DOHH2 (cell line): Measurements from ENCODE around the gene PPP6C.

Experiments
- H3F3A ChIP-seq: fragments of 200-600 bp; sonication (generic), shearing (Covaris generic); 2 replicates; pipeline ENCODE4 v1.6.0; 2016; ENCODE audit warnings: antibody characterized with exemption, mild to moderate bottlenecking; ENCODE audit not compliant: control insufficient read depth, insufficient read depth
- H3K27ac ChIP-seq: fragments of 200-600 bp; sonication (generic); 2 replicates; pipeline ENCODE4 v1.5.1; 2014; ENCODE audit warnings: low read depth, mild to moderate bottlenecking, low read length, moderate library complexity
- H3K27me3 ChIP-seq: fragments of 200-600 bp; sonication (generic); 2 replicates; pipeline ENCODE4 v1.6.1; 2014; ENCODE audit warnings: mild to moderate bottlenecking, low read length, mixed read lengths; ENCODE audit not compliant: control insufficient read depth
- H3K36me3 ChIP-seq: fragments of 200-600 bp; sonication (generic); 2 replicates; pipeline ENCODE4 v1.6.1; 2014; ENCODE audit warnings: mild to moderate bottlenecking, low read length, moderate library complexity, mixed read lengths; ENCODE audit not compliant: control insufficient read depth
- H3K4me1 ChIP-seq: fragments of 200-600 bp; sonication (generic); 2 replicates; pipeline ENCODE4 v1.6.1; 2014; ENCODE audit warnings: mild to moderate bottlenecking, low read length, mixed read lengths; ENCODE audit not compliant: control insufficient read depth
- H3K4me2 ChIP-seq: fragments of 200-600 bp; sonication (generic); 2 replicates; pipeline ENCODE4 v1.6.0; 2014; ENCODE audit warnings: mild to moderate bottlenecking, low read length, moderate library complexity
- H3K4me3 ChIP-seq: fragments of 200-600 bp; sonication (generic); 2 replicates; pipeline ENCODE4 v1.5.1; 2014; ENCODE audit warnings: mild to moderate bottlenecking, low read length, mixed read lengths
- H3K79me2 ChIP-seq: fragments of 200-600 bp; sonication (generic); 2 replicates; pipeline ENCODE4 v1.6.1; 2014; ENCODE audit warnings: mild to moderate bottlenecking, low read length, mixed read lengths; ENCODE audit not compliant: control insufficient read depth
- H3K9me2 ChIP-seq: fragments of 200-600 bp; sonication (generic); replicated peaks from 2 replicates; pipeline ENCODE4 v1.6.1; 2014; ENCODE audit warnings: mild to moderate bottlenecking, low read length, mixed read lengths; ENCODE audit not compliant: control insufficient read depth
- H3K9me3 ChIP-seq: fragments of 200-600 bp; sonication (generic); 2 replicates; pipeline ENCODE4 v1.6.1; 2014; ENCODE audit warnings: antibody characterized with exemption, low read length, mixed read lengths; ENCODE audit not compliant: control insufficient read depth, insufficient read depth
- H4K20me1 ChIP-seq: fragments of 200-600 bp; sonication (generic); 2 replicates; pipeline ENCODE4 v1.6.0; 2014; ENCODE audit warnings: low read depth, mild to moderate bottlenecking, antibody characterized with exemption, low read length, moderate library complexity; ENCODE audit not compliant: control insufficient read depth, insufficient read depth
- CTCF ChIP-seq: fragments of 200-600 bp; sonication (generic); IDR thresholded peaks from one replicate; pipeline ENCODE4 v1.5.1; 2014; ENCODE audit warnings: antibody characterized with exemption, mild to moderate bottlenecking, low read depth, low read length; ENCODE audit not compliant: poor library complexity, severe bottlenecking
- EZH2phosphoT487 ChIP-seq: fragments of 200-600 bp; sonication (generic); IDR thresholded peaks from 2 replicates; pipeline ENCODE4 v1.6.1; 2017; ENCODE audit warnings: borderline replicate concordance, mild to moderate bottlenecking, antibody characterized with exemption, low read length, moderate library complexity, mixed read lengths

The PPP6C gene

GRCh38 chr9:125160750-125161149 is 28.9 kb downstream of the PPP6C start:
- no peaks in the 10 kb centered on the region for H3K4me1 ChIP-seq
- no peak overlapping the region for H3K27ac ChIP-seq
- no peak overlapping the region for H3K4me2 ChIP-seq
- H3K27me3 ChIP-seq, result no peaks in the 10 kb centered on the region
- H3K4me3 ChIP-seq, result no peak overlapping the region
- no peaks in the 10 kb centered on the region for H3K9me3 ChIP-seq
- no peak for TF ChIP-seq EZH2phosphoT487
- TF ChIP-seq CTCF, result no peak
- H3F3A ChIP-seq, result no peaks in the 10 kb centered on the region
- peaks cover 17% of the 10 kb centered on the region for H3K36me3 ChIP-seq
- H4K20me1 ChIP-seq, result no peaks in the 10 kb centered on the region
- no peaks in the 10 kb centered on the region for H3K9me2 ChIP-seq
- peaks cover 16% of the 10 kb centered on the region for H3K79me2 ChIP-seq

GRCh38 chr9:125156551-125156950 is 33.1 kb downstream of the PPP6C start:
- Histone ChIP-seq H3F3A (no peaks in the 10 kb centered on the region), H3K4me2 (no peak overlapping the region), H3K4me1 (no peaks in the 10 kb centered on the region), H4K20me1 (no peaks in the 10 kb centered on the region), H3K9me2 (no peaks in the 10 kb centered on the region), H3K4me3 (no peak overlapping the region), H3K9me3 (no peaks in the 10 kb centered on the region), H3K79me2 (peaks cover 9% of the 10 kb centered on the region), H3K36me3 (peaks cover 48% of the 10 kb centered on the region), H3K27me3 (no peaks in the 10 kb centered on the region), H3K27ac (no peak overlapping the region)
- TF ChIP-seq EZH2phosphoT487 (no peak), CTCF (no peak)

- Histone ChIP-seq H3K9me3 (no peaks in the 10 kb centered on the region), H3K27me3 (no peaks in the 10 kb centered on the region), H3K36me3 (peaks cover 59% of the 10 kb centered on the region), H3F3A (no peaks in the 10 kb centered on the region), H3K4me3 (no peak overlapping the region), H3K9me2 (no peaks in the 10 kb centered on the region), H3K4me2 (no peak overlapping the region), H3K4me1 (no peaks in the 10 kb centered on the region), H4K20me1 (no peaks in the 10 kb centered on the region), H3K27ac (no peak overlapping the region), H3K79me2 (no peaks in the 10 kb centered on the region)
- TF ChIP-seq EZH2phosphoT487 (no peak), CTCF (no peak)
Observed at GRCh38 chr9:125153712-125154367, 35.8 kb downstream of the PPP6C start.
